ENCODE measurements around the gene CDH13. TPM values are rescaled to one million over a fixed set of nuclear protein-coding genes. Genes with fewer than 3 reads are reported as not detected.

The CDH13 gene
- total and polyA plus RNA-seq, 2 donors (not counting 3 experiments of a cell fraction or from before 2014, with no cell fraction given): 96.6 to 124 TPM

DNA sequence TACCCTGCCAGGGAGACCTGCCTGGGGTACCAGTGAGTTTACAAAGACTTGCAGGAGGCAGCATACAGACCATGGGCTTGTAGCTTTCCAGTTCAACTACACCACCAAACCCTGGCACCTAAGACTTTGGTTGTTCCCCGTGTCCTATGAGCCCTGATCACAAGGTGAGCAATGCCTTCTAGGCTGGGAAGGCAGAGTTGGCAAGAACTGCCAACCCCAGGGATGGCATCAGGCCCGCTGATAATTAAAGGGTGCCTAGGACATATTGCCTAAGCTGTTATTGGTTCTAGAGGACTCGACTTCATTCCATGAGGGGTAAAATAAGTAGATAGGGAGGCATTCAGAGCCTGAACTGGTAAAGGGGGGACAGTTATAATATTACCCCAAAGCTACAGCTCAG lies 41.3 kb downstream of the CDH13 start:
- H3K9me1 ChIP-seq (replicated peaks; ENCODE audit: control insufficient read depth, extremely low read depth, insufficient read depth, low read length): no peaks in the 10 kb centered on the region
- no peak overlapping the region for H3K27ac ChIP-seq (ENCODE audit: insufficient read depth, low read depth, low read length)
- intact Hi-C loops (cut with micrococcal nuclease) (no loop called here), dilution Hi-C loops (cut with MboI; ENCODE audit: extremely low pct_ligation_motif_present, low sequenced_read_pairs) (no loop called here)
- H3K9ac ChIP-seq (replicated peaks; ENCODE audit: extremely low read depth, insufficient read depth, low read length): no peak overlapping the region
- BruUV-seq (replicated peaks): no TSS peak
- no peaks in the 10 kb centered on the region for H4K20me1 ChIP-seq (replicated peaks; ENCODE audit: control insufficient read depth, extremely low read depth, insufficient read depth, low read length)
- H3K9me3 ChIP-seq (replicated peaks; ENCODE audit: control insufficient read depth, insufficient read depth, low read length): no peaks in the 10 kb centered on the region
- no peaks in the 10 kb centered on the region for H3K4me1 ChIP-seq (ENCODE audit: control insufficient read depth, extremely low read depth, insufficient read depth, low read length)
- H3K4me3 ChIP-seq (replicated peaks in 1 of 3; ENCODE audit: insufficient read depth in 1 of 3, low read depth in 1 of 3, low read length in 3 of 3): no peak overlapping the region
- no peak overlapping the region for H2AFZ ChIP-seq (ENCODE audit: low read depth, low read length)
- DNase-seq (ENCODE audit: low read depth, low spot score) (no peak), FAIRE-seq (no peak)
- H3K36me3 ChIP-seq (ENCODE audit: control insufficient read depth in 2 of 2, extremely low read depth in 1 of 2, insufficient read depth in 2 of 2, low read length in 2 of 2): no peaks in the 10 kb centered on the region
- TF ChIP-seq FOS (IDR thresholded peaks at IDR 0.05; ENCODE audit: borderline replicate concordance, insufficient read depth, low read length): no peak
- no peak for TF ChIP-seq POLR2A (IDR thresholded peaks at IDR 0.05; ENCODE audit: low read depth, low read length)
- TF ChIP-seq JUN (IDR thresholded peaks at IDR 0.05; ENCODE audit: borderline replicate concordance, insufficient read depth, insufficient read length, low read depth): no peak
- TF ChIP-seq GATA2 (IDR thresholded peaks at IDR 0.05; ENCODE audit: insufficient read depth, insufficient read length, low read depth, low read length): no peak
- H3K4me2 ChIP-seq (ENCODE audit: insufficient read depth, low read length): no peak overlapping the region
- H3K27me3 ChIP-seq (ENCODE audit: control insufficient read depth in 2 of 2, insufficient read depth in 2 of 2, low read length in 2 of 2): no peaks in the 10 kb centered on the region
- CTCF ChIA-PET: interaction anchor here (1.4 to 1.6 kb wide), 2 partner anchors 13 to 15 kb away, joined by 4 to 6 read pairs; no protein-coding TSS in a partner anchor
- POLR2A ChIA-PET: no interaction called here
- H3K79me2 ChIP-seq (ENCODE audit: control insufficient read depth, insufficient read depth, low read length): no peaks in the 10 kb centered on the region

GRCh38 chr16:82671741-82672140 lies 45.0 kb downstream of the CDH13 start:
- H3K4me3 ChIP-seq (replicated peaks in 1 of 3; ENCODE audit: insufficient read depth in 1 of 3, low read depth in 1 of 3, low read length in 3 of 3): no peak overlapping the region
- no peaks in the 10 kb centered on the region for H3K79me2 ChIP-seq (ENCODE audit: control insufficient read depth, insufficient read depth, low read length)
- FAIRE-seq (no peak), DNase-seq (ENCODE audit: low read depth, low spot score) (no peak)
- no peak overlapping the region for H3K9ac ChIP-seq (replicated peaks; ENCODE audit: extremely low read depth, insufficient read depth, low read length)
- ChIA-PET POLR2A (no interaction called here), CTCF (interaction anchor here (0.8 to 2.4 kb wide), 7 partner anchors 10 to 41 kb away, joined by 3 to 9 read pairs (median 3); no protein-coding TSS in a partner anchor)
- H3K4me2 ChIP-seq (ENCODE audit: insufficient read depth, low read length): no peak overlapping the region
- intact Hi-C loops (cut with micrococcal nuclease) (loop anchor here (1.0 kb wide), 1 partner anchor 31 kb away; no protein-coding TSS in a partner anchor), dilution Hi-C loops (cut with MboI; ENCODE audit: extremely low pct_ligation_motif_present, low sequenced_read_pairs) (no loop called here)
- no peaks in the 10 kb centered on the region for H4K20me1 ChIP-seq (replicated peaks; ENCODE audit: control insufficient read depth, extremely low read depth, insufficient read depth, low read length)
- H3K36me3 ChIP-seq (ENCODE audit: control insufficient read depth in 2 of 2, extremely low read depth in 1 of 2, insufficient read depth in 2 of 2, low read length in 2 of 2): no peaks in the 10 kb centered on the region
- no peaks in the 10 kb centered on the region for H3K27me3 ChIP-seq (ENCODE audit: control insufficient read depth in 2 of 2, insufficient read depth in 2 of 2, low read length in 2 of 2)
- BruUV-seq (replicated peaks): no TSS peak
- TF ChIP-seq EZH2 (IDR thresholded peaks at IDR 0.05; ENCODE audit: borderline replicate concordance, low read depth, low read length, severe bottlenecking) (no peak), CTCF (IDR thresholded peaks at IDR 0.05; ENCODE audit: extremely low read depth in 1 of 2, insufficient read depth in 1 of 2, low read depth in 1 of 2, low read length in 2 of 2) (peak; percentile 34 to 40)
- no peak overlapping the region for H2AFZ ChIP-seq (ENCODE audit: low read depth, low read length)
- no peaks in the 10 kb centered on the region for H3K9me3 ChIP-seq (replicated peaks; ENCODE audit: control insufficient read depth, insufficient read depth, low read length)
- H3K9me1 ChIP-seq (replicated peaks; ENCODE audit: control insufficient read depth, extremely low read depth, insufficient read depth, low read length): no peaks in the 10 kb centered on the region
- H3K4me1 ChIP-seq (ENCODE audit: control insufficient read depth, extremely low read depth, insufficient read depth, low read length): no peaks in the 10 kb centered on the region
- H3K27ac ChIP-seq (ENCODE audit: insufficient read depth, low read depth, low read length): no peak overlapping the region

Data from endothelial cell of umbilical vein (primary cell).